HG03097 (cell line): ENCODE measurements around the gene P2RX2.

Source experiments
- ATAC-seq: cut with Tn5 transposase; IDR thresholded peaks from one replicate; pipeline ENCODE4 v1.9.1; 2021; ENCODE audit not compliant: unreplicated experiment, low FRiP score

The P2RX2 gene

DNA sequence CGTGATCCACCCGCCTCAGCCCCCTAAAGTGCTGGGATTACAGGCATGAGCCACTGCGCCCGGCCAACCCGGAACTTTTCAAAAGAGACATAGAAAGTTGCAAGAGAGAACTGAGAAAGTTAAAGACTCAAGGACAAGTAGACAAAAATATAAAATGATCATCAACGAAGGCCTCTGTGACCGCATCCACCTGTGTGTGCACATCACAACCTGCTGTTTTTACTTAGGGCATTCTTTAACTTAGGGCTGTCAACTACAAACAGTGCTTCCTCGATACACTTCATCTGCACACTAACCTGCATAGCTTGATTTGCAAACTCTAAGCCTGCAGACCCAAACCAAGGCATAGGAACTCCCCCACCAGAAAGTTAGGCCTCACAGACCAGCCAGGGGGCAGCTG lies 14.8 kb downstream of the P2RX2 start:
- ATAC-seq: no peak

DNA sequence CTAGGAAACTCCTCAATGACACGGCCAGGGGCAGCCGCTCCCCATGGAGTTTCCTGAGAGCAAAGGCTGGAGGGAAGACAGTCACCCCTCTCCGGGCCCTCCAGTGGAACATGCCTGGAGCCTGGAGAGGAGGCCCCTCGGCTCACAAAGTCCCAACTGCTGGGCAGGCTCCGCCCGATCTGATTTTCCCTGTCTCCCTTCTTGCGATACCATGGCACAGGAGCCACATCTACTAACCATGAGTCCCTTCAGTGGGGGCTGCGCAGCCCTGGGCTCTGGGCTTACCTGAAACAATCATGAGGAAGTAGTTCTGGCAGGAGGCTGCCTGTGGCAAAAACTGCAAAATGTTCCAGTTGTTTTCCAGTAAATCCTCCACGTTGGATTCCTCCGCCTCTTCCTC lies 15.3 kb downstream of the P2RX2 start:
- no peak for ATAC-seq

DNA sequence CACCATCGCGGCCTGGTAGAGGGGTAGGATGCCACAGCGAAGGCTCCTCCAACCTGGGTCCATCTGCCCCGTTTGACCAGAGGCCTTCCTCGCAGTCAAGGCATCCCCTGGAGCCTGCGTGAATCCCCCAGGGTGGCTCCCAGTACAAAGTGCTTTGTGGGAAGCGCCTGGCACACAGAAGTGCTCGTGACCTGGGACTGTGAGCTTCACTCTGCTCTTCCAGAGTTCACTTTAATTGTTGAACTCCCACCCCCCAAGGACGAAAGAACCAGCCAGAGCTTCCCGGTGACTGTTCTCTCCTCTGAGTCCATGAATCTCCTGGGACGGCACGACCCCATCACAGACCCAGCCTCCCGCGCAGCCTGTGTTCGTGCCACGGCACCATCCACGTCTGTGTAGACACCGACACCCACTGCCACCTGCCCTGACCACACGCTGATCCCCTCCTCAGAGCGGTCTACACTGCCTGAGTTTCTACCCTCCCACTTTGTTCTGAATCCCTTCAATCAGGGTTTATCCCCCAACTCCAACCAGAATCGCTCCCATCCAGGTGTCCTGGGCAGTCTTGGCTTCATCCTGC lies 15.9 kb downstream of the P2RX2 start:
- no peak for ATAC-seq

DNA sequence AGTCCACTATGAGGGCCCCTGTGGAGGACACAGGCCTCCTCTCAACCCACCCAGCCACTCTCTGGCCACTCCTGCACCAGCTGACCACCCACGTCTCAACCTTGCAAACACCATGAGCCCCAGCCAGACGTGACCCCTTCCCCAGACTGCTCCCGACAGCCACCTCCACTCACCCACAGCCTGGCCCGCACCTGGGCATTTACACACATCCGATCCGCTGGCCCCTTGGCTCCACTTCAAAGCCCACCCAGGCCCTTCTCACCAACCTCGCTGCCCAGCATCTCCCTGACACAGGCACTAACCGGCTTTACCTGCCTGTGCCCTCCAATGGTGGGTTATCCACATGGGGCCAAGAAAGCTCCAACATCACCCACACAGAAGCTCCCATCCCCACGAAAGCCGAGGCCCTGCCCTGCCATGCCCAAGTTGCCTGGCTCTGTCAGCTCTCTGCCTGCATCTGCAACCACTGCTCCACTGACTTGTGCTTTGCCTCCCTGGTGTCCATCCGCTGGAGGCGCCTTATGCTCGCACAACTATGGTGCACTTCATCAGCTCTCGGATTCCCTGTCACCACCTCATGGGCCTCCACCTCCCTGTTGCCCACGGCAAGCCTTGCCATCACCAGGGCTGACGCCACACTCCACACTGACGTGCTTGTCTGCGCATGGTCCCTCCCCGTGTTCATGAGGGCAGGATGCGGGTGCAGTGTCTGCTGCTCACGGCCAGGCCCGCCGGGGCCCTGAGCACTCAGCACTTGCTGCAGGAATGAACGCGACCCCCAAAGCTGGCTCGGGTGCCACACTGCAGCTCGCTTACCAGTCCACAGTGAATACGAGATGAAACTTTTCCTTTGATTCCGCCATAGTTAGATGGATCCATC lies 16.7 kb downstream of the P2RX2 start:
- ATAC-seq: no peak

DNA sequence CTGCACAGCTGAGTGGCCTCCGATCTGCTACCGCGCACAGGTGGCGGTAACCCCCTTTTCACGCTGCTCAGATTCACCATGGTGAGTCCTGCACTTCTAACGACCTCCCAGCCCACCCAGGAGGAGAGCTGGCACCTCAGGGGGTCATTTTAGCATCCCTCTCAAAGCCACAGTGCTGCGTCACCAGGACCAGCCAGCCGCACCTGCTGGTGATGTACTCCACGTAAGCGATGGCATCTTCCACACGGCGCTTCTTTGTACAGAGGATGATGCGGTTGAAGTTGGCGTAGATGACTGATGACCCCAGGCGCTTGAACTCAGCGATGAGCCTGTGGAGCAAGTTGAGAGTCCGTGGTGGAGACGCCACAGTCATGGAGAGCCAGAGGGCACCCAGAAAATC lies 19.2 kb downstream of the P2RX2 start:
- ATAC-seq: no peak

DNA sequence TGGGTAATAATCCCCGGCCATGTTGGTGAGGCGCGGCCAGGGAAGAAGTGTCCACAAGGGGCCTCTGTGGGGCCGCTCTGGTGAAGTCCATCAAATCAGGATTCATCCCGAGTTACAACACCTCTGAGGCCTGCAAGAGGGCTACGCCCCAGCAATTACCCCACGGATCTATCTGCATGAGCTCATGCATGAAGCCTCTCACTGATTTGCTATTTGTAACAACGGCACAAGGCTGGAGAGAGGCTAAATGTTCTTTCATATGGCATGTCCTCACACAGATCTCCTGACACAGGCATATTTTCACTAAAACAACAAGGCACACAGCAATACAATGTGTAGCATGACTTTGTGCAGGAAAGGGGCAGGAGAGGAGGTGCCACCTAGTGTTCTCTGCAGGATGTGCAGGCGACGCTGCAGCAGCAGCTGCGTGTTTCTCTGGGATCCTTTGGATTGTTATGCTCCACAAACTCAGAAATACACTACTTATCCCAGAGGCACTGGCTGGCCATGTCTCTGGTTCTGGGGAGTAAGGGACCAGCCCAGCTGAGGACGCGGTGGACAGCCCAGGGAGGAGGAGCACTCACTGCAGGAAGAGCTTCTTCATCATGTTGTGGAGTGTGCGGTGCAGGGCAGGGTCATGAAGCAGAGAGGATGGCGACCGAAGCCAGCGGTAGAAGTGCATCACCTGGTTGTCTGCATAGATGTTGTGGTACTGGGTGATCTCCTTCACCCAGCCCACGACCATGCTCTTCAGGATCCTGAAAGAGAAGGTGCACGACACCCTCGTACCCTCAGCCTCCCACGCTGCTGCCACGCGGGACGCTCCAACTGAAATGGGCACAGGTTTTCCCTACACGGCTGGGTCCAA lies 20.2 kb downstream of the P2RX2 start:
- ATAC-seq: no peak

DNA sequence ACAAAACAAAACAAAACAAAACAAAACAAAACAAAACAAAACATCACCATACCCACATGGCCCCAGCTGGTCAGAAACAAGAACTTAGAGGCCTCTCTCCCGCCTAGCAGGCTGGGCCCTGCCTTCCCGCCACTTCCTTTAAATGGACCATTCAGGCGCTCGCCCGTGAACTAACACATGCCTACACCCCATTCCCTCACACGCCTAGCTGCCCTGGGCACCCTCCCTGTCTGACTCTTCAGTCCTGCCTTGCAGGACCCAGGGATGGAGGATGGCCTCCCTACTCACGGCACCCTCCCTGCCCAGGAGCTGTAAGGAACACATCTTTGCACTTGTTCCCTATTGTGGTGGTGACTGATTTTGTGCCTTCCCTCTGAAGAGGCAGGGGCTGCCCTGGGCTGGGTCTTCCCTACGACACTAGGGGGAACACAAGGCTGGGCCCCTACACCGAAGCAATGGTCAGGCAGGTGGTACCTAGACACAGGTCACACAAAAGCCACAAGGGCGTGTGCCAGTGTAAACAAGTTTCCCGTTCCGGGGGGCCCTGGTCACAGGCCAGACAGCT lies 21.5 kb downstream of the P2RX2 start:
- ATAC-seq: no peak

DNA sequence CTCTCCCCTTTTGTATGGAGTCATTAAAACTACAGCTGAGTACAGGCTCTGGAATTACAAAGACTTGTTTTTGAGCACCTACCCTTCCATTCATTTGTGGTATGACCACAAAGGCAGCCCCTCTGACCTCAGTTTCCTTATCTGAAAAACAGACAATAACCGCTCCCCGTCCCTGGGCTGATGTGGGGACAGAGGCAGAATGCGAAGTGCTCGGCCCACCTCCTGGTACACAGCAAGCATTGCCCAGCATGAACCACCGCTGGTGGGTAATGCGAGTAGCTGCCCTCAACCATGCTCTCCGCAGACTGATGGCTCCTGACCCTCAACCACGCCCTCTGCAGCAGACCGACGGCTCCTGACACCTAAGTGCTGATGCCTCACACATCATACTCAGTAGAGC lies 22.4 kb downstream of the P2RX2 start:
- ATAC-seq: no peak

DNA sequence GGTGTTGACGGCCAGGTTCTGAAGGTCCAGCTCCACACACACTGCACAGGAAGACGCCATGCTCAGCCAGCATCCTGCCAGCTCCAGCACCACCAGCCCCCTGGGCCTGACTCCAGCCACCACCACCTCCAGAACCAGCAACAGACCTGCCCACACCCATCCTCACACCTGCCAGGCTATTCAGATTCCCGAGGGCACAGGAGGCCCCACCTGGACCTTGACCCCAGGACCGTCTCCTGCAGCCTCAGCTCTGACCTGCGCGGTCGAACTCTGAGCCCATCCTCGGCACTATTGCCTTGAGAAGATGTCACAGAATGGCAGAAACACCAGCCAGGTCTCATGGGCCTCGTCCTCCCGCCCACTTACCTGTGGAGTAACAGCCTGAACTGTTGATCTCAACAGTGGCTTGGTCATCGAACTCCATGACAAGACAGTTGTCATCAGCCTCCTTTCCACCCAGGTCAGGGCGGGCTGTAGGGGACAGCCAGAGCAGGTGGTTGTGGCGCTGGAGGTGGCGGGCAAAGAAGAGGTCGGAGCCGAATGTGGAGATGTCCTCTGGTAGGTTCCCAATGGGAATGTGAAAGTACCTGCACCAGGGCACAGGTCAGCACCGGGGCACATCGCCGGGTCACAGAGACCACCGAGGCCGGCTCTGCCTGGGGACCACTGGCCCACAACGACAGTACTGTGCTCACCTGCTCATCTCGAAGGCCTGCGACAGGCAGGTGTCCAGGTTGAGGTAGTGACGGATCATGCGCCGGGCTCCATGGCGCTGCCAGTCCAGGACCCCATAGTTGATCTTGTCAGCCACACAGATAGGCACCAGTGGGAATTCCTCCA lies 23.5 kb downstream of the P2RX2 start:
- ATAC-seq: no peak

DNA sequence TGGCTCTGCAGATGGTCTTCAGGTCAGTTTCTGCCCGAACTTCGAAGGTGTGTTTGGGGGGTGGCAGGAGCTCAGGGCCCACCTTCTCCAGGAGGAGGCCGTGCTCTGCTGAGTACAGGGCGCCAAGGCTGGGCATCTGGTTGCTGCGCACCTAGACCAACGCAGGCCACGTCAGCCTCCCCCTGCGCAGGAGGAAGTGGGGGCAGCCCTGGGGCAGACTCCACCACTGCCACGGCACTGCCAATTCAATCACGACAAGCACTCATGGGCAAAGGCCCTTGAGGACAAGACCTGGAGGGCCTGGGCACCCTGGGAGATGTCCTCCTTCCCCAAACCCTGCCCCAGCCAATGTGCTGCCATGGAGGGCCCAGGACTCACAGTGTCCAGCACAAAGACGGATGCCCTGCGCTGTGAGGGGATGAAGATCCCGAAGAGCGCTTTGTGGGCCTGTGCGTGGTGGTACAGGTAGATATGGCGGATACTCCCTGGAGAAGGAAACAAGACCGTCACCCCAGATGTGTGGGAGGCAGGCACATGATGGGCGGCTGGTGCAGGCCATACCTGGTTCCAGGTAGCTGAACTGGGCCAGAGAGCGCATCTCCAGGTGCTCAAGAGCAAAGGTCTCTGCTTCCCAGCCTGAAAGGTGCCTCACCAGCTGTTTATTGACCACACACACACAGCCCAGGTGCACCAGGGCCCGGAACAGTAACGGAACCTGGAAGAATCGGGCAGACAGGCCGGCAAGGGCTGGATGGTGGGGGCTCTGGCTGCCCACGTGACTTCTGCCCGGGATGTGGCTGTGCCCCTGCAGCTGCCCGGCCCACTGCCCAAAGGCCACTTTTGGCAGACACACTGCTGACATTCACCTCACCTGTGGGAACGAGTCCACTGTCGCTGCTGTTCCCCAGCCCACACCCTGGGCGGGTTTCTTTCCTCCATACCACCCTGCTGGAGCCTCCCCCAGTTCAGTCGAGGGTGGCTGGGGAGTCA lies 24.6 kb downstream of the P2RX2 start:
- no peak for ATAC-seq

DNA sequence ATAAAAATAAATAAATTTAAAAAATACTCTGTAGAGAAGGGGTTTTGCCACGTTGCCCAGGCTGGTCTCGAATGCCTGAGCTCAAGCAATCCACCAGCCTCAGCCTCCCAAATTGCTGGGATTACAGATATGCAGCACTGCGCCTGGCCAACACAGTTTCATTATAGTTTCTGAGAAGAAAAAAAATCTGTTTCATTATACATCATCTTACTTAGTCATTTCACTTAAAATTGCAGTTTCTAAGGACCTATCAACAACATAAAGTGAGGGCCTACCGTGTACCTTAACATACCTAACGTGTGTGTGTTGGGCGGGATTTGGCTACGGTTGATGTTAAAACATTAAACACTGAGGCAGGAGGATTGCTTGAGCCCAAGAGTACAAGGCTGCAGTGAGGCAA lies 28.3 kb downstream of the P2RX2 start:
- ATAC-seq: no peak

DNA sequence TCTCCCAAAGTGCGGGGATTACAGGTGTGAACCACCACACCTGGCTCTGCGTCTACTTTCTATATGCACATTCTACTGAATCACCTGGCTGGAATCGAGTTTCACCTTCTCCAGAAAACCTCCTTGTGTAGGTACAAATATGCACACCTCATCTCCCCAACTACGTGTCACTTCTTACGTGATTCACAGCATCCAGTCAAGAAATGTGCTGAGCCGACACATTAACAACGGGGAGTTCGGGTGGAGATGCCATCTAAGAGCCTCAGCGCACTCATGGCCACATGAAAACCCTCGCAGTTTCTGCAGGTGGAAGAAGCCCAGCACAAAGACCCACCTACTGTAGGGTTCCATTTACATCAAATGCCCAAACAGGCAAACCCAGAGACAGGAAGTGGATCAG lies 29.3 kb downstream of the P2RX2 start:
- no peak for ATAC-seq

DNA sequence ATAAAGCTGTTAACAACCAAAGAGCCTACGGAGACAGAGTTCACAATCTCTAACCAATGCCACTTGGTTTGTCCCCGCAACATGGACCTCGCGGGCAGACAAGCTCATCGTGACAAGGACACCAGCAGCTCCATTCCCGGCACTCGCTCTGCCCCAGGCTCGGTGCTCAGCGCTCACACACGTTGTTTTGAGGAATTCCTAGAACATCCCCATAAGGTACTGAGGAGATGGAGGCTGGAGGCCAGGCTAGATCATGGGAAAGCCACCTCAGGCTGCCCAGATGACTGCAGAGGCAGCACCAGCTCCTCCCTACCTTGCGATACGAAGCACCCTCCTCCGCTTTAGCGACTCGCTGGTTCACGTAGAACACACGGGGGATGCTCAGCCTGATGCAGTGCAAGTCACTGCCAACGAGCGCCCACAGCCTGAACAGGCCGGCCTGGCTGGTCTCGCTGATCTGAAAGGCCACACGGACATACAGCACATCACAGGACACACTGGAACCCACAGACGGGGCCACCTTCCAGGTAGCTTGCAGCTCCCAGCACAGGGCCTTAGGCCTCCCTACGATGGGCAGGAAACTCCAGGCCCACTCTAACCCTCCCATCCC lies 30.1 kb downstream of the P2RX2 start:
- ATAC-seq: no peak

DNA sequence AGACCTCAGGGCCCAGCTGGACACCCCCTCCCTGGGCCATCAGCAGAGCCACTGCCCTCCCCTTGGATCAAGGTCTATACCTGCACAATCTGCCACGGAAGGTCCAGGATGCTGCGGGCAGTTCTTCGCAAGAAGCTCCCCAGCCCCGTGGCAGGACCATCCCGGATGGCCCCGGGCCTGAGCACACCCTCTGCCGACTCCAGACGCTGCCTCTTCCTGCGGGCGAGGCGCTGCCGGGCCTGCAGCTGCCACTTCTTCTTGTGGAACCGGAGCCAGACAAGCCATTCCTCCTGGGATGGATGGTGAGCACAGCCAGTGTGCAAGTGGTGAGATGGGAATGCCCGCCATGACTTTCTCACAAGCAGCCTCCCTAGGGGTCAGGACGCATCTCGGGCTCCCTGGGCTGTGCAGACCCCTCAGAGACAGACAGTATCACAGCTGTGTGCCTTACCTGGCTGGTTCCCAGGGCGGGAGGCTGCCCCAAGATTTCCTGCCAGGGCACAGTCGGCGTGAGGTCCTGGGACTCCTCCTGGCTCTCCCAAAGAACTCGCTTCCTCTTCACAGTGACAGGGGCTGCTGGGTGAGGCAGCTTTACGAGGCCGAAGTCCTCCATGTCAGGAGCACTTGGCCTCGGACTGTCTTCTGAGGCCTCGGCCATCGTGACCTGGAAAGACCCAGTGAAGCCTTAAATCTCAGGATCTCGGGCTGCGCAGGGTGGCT lies 30.8 kb downstream of the P2RX2 start:
- ATAC-seq: no peak

DNA sequence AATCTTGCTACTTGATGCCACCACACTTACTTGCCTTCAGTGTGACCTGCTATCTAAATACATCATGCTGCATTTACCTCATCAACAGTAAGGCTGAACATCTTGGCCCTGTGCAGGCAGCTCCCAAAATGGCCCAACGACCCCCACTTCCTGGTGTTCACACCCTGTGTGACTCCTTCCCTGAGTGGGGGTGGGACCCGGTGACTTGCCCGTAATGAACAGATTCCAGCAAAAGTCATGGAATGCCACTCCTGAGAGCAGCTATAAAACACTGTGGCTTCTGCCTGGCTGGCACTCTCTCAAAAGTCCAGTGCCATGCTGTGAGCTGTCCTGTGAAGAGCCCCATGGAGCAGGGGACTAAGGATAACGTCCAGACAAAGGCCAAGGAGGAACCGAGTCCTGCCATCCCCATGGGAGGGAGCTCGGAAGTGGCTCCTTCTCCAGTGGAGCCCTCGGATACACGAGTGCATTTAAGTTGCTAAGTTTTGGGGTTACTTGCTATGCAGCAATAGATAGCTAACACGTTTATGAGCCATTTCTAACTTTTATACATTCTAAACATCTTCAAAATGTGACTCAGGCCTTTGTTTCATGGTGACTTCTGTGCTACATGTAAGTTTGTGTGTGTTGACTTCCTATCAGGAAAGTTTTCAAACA lies 33.0 kb downstream of the P2RX2 start:
- no peak for ATAC-seq

DNA sequence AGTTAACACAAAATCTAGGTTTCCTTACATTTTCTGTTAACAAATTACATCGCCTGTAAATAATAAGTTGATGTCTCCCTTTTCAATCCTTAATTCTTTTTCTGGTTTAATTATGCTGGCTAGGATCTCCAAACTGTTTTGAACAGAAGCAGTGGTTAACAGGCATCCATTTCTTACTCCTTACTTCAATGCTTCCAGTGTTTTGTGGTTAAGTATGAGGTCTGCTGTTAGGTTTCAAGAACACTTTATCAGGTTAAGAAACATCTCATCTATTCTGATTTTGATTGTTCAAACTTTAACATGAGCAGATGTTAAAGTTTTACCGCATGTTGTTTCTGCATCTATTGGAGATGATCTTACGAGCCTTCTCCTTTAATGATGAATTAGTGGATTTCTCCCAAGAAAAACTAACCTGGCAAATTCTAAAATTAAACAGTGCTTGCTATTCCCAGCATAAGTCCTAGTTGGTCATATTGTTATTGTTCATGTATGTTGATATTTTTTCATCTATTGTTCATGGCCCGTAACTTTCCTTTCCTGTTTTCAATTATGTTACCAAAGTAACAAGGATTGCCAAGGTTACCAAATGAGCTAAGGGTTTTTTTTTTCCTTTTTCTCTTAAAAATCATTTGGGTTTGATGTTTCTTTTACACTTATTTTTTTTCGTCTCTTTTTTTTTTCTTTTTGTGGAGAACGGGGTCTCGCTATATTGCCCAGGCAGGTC lies 35.2 kb downstream of the P2RX2 start:
- no peak for ATAC-seq
